H7 (cell line): ENCODE measurements around the gene C20orf144. TPM values are rescaled to one million over a fixed set of nuclear protein-coding genes. Genes with fewer than 3 reads are reported as not detected.

ENCODE experiments used
- DNase-seq: peaks from one replicate; pipeline ENCODE4 v3.0.0; 2012
- H3K27me3 ChIP-seq: 2 replicates; pipeline ENCODE4 v1.6.0; 2011; ENCODE audit warnings: mild to moderate bottlenecking, low read length; ENCODE audit not compliant: control insufficient read depth, insufficient read depth
- H3K36me3 ChIP-seq: replicated peaks from 2 replicates; pipeline ENCODE4 v1.5.1; 2011; ENCODE audit warnings: low read length; ENCODE audit not compliant: control insufficient read depth, insufficient read depth
- H3K4me3 ChIP-seq: 2 replicates; pipeline ENCODE4 v1.5.1; 2011; ENCODE audit warnings: low read depth, mild to moderate bottlenecking, control low read depth, low read length, moderate library complexity; ENCODE audit not compliant: insufficient read depth
- total RNA-seq: library from RNA; depleted of rRNA; stranded (reverse); fragments of >200 nt; shearing (Covaris generic); gene quantifications from 2 replicates; pipeline ENCODE4 v1.2.3, GENCODE V29; 2014

Gene C20orf144
- total RNA-seq, 1 experiment from 2014 or later = not detected

DNA sequence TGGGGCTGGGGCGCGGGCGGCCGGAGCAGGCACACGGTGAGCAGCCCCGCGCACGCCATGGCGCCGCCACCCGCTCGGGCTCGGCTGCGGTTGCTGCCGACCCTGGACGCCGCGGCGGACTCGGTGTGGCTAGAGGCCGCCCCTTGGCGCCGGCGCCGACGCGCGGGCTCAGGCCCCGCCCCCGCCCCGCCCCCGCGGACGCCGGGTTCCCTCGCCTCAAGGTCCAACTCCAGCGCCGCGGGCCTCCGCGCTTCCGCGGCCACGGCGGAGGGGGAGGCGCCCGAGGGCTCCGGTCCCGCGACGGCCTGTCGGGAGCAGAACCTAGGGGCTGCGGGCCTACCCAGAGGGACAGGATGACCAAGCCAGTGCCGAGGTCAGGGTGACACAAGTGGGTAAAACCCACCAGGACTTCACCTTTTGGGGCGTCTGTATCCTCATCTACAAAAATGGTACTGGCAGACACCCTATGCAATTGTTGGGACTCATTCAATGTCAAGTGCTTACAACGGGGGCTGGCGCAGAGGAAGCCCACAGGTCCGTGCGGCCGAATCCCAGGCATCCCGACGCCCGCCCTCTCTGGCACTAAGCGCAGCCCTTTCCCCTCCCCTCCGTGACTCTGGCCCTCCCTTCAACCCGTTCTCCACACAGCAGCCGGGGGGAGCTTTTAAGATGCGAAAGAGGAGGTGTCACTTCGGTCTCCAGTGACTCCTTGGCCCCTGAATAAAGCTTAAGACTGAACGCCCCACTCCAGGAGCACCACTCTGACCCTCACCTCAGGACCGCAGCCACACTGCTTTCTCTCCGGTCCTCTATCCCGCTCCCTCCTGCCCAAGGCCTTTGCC lies 12.4 kb downstream of the C20orf144 start, which contains the start of gene NECAB3:
TSS of gene NECAB3 (minus strand) at position 135 of the 842 bp plus-strand sequence. CDS start at position 59, 76 bp downstream.
- no peaks in the 10 kb centered on the region for H3K27me3 ChIP-seq
- peaks cover 22% of the 10 kb centered on the region for H3K36me3 ChIP-seq
- peak; percentile 99 for DNase-seq
- H3K4me3 ChIP-seq = peak within 1 kb of the TSS; percentile 80

DNA sequence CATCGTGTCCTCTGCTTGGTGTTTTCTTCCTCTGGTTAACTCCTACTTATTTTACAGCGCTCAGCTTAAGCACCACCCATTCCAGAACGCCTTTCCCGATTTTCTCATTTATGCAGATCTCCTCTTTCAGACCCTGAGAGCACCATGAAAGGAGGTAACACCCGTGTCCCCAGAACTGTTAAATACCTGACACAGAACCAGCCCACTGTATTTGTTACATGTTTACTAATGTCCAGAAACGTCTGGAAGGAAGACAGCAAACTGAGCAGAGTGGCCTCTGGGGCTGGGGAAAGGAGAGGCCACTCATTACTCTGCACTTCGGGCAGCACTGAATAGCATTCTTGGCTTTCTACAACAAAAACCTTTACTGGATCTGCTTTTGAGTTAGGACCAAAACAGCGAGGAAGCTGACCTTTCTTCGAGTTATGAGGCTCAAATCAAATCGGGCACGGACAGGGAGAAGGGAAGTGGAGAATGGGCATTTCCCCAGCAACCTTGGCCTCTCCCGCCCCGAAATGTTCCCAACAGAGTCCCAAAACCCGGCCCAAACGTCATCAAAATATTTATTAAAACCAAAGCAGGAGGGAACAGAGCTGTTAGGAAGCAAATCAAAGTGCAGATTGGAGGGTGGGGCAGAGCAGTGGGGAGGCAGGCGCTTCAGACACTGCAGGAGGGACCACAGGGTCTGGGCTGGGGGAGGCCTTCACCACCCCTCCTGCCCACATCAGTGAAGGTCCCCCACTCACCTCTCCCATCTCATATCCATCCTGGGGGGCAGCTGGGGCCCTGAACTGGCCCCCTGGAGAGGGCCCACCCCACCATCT lies 13.2 kb downstream of the C20orf144 start:
- H3K27me3 ChIP-seq = no peaks in the 10 kb centered on the region
- peak overlapping the region; percentile 80 for H3K4me3 ChIP-seq
- H3K36me3 ChIP-seq = peaks cover 29% of the 10 kb centered on the region
- DNase-seq = peak; percentile 54

DNA sequence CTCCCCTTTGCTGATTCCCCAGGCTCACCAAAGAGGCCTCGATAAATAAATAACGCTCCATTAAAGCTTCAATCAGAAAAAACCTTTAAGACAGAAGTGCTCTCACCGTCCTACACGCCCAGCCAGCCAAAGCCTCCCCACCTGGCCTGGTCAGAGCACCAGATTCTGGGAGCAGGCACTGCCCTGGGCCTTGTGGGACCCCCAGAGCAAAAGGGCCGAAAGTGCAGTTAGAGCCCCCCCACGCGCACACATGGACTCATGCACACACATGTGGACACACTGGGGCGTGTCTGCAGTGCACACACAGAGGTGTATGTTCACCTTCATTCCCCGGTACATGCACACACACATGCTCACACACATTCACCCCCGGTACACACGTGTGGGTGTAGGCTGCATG lies 14.0 kb downstream of the C20orf144 start:
- no peaks in the 10 kb centered on the region for H3K27me3 ChIP-seq
- peak; percentile 55 for DNase-seq
- H3K4me3 ChIP-seq = no peak overlapping the region
- peaks cover 28% of the 10 kb centered on the region for H3K36me3 ChIP-seq

- Histone ChIP-seq H3K27me3 (no peaks in the 10 kb centered on the region), H3K4me3 (no peak overlapping the region), H3K36me3 (peaks cover 28% of the 10 kb centered on the region)
- peak; percentile 54 for DNase-seq
Observed at GRCh38 chr20:33676652-33677645, 14.8 kb downstream of the C20orf144 start.

- no peaks in the 10 kb centered on the region for H3K27me3 ChIP-seq
- no peak overlapping the region for H3K4me3 ChIP-seq
- peaks cover 28% of the 10 kb centered on the region for H3K36me3 ChIP-seq
- peak; percentile 39 for DNase-seq
Observed at GRCh38 chr20:33677991-33678702, 16.0 kb downstream of the C20orf144 start.

DNA sequence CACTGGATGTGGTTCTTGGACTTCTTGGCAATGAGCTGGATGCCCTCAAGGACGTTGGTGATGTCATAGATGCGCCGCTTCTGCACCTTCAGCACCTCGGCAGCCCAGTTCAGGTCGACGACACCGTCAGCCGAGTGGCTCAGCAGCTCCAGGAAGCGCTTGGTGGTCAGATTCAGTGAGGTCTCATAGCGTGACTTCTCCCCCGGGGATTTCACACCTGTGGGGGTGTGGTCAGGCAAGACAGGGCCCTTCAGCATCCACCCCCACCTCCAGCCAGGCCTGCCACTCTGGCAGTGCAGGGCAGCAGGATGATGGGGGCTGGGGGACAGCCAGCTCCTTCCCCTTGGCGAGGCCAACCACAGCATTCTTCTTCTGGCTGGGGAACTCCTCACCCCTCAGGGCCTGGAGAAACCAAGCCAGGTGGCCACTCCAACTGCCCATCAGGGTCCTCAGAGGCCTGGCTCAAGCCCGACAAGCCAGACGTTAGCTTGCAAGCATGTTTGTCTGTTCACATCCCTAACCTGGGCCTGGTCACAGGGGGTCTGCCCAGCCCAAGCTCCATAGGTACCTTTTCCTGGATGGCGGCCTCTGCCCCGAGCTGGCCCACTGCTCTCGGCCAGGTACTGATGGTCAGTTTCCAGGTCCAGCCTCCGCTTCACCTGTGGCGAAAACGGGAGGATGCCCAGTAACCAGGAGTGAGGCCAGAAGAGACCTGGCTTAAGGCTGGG lies 17.8 kb downstream of the C20orf144 start:
- no peaks in the 10 kb centered on the region for H3K27me3 ChIP-seq
- no peak overlapping the region for H3K4me3 ChIP-seq
- H3K36me3 ChIP-seq = peaks cover 28% of the 10 kb centered on the region
- peak; percentile 40 for DNase-seq

DNA sequence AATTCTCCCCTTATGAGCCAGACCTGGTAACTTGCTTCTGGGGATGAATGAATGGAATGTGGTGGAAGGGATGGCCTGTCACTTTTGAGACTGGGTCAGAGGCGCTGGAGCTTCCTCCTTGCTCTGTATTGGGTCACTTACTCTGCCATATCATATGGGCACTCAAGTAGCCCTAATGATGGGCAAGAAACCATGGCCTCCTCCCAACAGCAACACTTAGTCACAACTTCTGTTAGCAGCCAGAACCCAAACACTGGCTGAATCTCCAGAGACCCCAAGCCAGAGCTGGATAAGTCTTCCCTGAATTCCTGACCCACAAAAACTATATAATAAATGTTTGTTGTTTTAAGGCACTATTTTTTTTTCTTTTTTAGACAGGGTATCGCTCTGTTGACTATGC lies 18.6 kb downstream of the C20orf144 start:
- H3K4me3 ChIP-seq = no peak overlapping the region
- DNase-seq = no peak
- H3K27me3 ChIP-seq = no peaks in the 10 kb centered on the region
- H3K36me3 ChIP-seq = peaks cover 28% of the 10 kb centered on the region

- no peak overlapping the region for H3K4me3 ChIP-seq
- DNase-seq = no peak
- peaks cover 27% of the 10 kb centered on the region for H3K36me3 ChIP-seq
- no peaks in the 10 kb centered on the region for H3K27me3 ChIP-seq
Observed at GRCh38 chr20:33681288-33681687, 19.2 kb downstream of the C20orf144 start.

DNA sequence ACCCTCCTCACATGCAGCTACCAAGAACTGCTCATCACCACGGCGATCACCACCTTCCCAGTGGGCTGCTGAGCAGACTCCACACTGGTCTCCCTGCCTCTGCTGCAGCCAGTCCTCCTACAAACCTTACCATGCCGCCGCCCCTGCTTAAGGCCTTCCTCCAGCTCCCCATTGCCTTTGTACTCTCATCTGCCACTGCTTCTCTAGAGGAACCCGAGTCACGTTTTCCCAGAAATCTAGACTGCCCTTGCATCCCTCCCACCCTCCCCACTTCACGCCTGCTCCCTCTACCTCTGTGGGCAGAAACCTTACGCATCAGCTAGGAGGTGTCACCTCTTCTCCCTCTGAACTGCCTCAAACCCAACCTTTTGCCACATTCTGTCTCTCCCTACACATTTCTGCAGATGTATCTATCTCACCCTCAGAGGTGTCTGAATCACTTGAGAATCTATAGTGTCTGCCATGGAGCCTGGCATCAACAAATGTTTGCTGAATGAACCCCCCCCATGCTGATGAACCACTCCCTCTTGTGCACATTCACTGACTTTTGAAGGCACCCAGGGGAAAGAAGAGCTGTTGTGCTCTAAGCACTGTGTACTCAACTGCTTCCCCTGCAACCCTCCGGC lies 19.7 kb downstream of the C20orf144 start:
- H3K36me3 ChIP-seq = peaks cover 24% of the 10 kb centered on the region
- no peaks in the 10 kb centered on the region for H3K27me3 ChIP-seq
- H3K4me3 ChIP-seq = no peak overlapping the region
- no peak for DNase-seq

DNA sequence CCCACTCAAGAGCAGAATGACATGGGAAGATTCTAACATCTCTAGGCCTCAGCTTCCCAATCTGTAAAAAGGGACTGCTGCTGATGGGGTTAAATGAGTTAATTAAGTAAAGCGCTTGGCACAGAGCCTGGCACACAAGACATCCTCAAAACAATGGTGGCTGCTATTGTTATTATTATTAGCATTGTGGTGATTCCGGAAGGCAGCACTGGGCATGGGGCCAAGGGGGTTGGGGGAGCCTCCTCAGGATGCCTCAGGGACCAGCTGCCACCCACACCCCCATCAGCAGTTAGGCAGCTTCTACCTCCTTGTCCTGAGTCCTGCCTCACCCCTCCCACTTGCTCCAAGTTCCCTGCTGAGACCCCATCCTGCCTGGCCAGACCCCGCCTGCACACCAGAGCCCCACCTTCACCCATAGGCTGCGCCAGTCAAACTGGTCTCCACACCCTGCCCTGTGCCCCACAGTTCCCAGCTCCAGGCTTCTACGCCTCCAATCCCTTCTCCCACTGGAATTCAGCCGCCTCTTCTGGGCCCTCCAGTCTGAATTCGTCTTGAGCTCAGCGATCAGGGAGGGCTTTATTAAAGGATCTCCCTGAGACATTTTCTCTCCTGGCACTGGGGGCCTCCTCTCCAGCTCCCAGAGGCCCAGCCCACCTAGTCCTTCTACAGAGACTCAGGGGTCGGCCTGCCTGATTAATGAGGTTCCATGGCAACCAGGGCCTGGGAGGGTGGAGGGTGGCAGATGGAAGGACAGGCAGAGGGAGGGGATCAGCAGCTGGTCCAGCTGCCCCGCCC lies 22.6 kb downstream of the C20orf144 start:
- peak overlapping the region; percentile 82 for H3K4me3 ChIP-seq
- H3K27me3 ChIP-seq = peaks cover 3% of the 10 kb centered on the region; the same call in 1 of the 2 replicates
- peak; percentile 82 for DNase-seq
- H3K36me3 ChIP-seq = peaks cover 5% of the 10 kb centered on the region

GRCh38 chr20:33685328-33686099 lies 23.4 kb downstream of the C20orf144 start:
- no peaks in the 10 kb centered on the region; the same call in none of the 2 replicates for H3K36me3 ChIP-seq
- peak; percentile 86 for DNase-seq
- H3K4me3 ChIP-seq = peak overlapping the region; percentile 82
- peaks cover 3% of the 10 kb centered on the region; the same call in 1 of the 2 replicates for H3K27me3 ChIP-seq
